ENCODE results near the gene DNAH2. TPM values are rescaled to one million over a fixed set of nuclear protein-coding genes. Genes with fewer than 3 reads are reported as not detected.

The DNAH2 gene
- total RNA-seq, 4 donors from 2014 or later = under 0.01 to 1.4 (median under 0.01) TPM

DNA sequence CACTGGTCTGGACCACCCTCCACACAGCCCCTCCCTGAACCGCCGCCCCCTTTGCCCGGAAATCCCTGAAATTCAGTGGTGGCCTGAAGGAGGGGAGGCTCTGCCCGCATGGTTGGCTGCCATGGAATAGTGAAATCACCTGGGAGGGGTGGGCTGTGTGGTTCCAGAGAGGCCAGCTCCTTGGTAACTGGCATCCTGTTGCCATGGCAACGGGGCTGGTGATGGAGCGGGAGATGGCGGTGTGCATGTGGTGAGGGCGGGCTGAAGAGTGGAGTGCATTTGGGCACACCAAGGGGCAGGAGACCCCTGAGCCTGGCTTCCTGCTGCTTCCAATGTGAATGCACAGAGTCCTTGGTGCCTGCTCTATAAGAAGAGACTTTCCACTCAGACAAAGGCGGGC, 10.1 kb upstream of the DNAH2 start:
- Histone ChIP-seq H3K36me3 (peaks cover 0 to 15% (median 8%) of the 10 kb centered on the region in 3 donors), H3K27me3 (peaks cover 0 to 92% of the 10 kb centered on the region in 2 donors), H3K9me3 (no peaks in the 10 kb centered on the region), H3K4me1 (peaks cover 0 to 16% (median 9%) of the 10 kb centered on the region in 4 donors), H3K4me3 (no peak overlapping the region), H3K27ac (no peak overlapping the region)
- TF ChIP-seq, protein P1, sequence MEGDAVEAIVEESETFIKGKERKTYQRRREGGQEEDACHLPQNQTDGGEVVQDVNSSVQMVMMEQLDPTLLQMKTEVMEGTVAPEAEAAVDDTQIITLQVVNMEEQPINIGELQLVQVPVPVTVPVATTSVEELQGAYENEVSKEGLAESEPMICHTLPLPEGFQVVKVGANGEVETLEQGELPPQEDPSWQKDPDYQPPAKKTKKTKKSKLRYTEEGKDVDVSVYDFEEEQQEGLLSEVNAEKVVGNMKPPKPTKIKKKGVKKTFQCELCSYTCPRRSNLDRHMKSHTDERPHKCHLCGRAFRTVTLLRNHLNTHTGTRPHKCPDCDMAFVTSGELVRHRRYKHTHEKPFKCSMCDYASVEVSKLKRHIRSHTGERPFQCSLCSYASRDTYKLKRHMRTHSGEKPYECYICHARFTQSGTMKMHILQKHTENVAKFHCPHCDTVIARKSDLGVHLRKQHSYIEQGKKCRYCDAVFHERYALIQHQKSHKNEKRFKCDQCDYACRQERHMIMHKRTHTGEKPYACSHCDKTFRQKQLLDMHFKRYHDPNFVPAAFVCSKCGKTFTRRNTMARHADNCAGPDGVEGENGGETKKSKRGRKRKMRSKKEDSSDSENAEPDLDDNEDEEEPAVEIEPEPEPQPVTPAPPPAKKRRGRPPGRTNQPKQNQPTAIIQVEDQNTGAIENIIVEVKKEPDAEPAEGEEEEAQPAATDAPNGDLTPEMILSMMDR (IDR thresholded peaks at IDR 0.05) = no peak
- no peak for TF ChIP-seq POLR2A (IDR thresholded peaks at IDR 0.05)
- TF ChIP-seq EP300 (IDR thresholded peaks at IDR 0.05) = no peak
- WGBS, 2 donors = 85% methylated on average over 9 of the region's 9 CpGs
- DNase-seq (ENCODE audit: low spot score in 2 of 2) = no peak

DNA sequence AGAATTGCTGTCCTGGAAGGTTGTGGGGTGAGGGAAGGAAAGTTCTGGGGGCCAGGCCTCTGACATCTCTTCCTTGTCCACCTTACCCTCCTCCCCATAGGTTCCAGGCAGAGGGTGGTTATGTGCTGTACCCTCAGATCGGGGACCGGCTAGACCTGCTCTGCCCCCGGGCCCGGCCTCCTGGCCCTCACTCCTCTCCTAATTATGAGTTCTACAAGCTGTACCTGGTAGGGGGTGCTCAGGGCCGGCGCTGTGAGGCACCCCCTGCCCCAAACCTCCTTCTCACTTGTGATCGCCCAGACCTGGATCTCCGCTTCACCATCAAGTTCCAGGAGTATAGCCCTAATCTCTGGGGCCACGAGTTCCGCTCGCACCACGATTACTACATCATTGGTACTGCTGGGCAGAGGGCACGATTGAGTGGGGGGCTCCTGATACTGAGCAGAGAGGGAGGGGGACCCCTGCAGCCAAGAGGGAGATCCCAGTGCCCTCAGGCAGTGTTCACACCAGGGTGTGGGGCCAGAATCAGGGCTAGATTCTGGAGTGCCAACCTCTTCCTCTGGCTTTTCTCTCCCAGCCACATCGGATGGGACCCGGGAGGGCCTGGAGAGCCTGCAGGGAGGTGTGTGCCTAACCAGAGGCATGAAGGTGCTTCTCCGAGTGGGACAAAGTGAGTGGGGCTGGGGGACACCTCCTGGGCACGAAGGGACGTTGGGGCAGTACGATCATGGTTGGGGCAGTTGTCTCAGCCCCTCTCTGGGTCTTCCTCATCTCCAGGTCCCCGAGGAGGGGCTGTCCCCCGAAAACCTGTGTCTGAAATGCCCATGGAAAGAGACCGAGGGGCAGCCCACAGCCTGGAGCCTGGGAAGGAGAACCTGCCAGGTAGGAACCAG, 9.4 kb upstream of the DNAH2 start:
- Histone ChIP-seq H3K4me1 (peaks cover 0 to 16% (median 9%) of the 10 kb centered on the region in 4 donors), H3K9me3 (no peaks in the 10 kb centered on the region), H3K4me3 (no peak overlapping the region), H3K36me3 (peaks cover 0 to 9% (median under 1%) of the 10 kb centered on the region in 3 donors), H3K27me3 (peaks cover 0 to 94% of the 10 kb centered on the region in 2 donors), H3K27ac (no peak overlapping the region)
- 87 to 88% methylated on average over 17 to 22 of the region's 22 CpGs for WGBS, 2 donors
- no peak for DNase-seq (ENCODE audit: low spot score in 2 of 2)
- TF ChIP-seq, protein P1 (IDR thresholded peaks at IDR 0.05) = no peak
- no peak for TF ChIP-seq POLR2A (IDR thresholded peaks at IDR 0.05)
- TF ChIP-seq EP300 (IDR thresholded peaks at IDR 0.05) = no peak

DNA sequence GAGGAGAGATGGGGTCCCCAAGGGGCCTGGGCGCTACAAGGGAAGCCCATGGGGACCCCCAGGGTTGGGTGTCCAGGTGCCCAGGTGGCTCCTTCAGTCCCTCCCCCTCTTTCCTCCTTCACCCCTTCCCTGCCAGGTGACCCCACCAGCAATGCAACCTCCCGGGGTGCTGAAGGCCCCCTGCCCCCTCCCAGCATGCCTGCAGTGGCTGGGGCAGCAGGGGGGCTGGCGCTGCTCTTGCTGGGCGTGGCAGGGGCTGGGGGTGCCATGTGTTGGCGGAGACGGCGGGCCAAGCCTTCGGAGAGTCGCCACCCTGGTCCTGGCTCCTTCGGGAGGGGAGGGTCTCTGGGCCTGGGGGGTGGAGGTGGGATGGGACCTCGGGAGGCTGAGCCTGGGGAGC, 8.5 kb upstream of the DNAH2 start:
- Histone ChIP-seq H3K4me1 (peaks cover 0 to 16% (median 9%) of the 10 kb centered on the region in 4 donors), H3K27me3 (peaks cover 0 to 94% of the 10 kb centered on the region in 2 donors), H3K4me3 (no peak overlapping the region), H3K27ac (no peak overlapping the region), H3K36me3 (no peaks in the 10 kb centered on the region), H3K9me3 (no peaks in the 10 kb centered on the region)
- TF ChIP-seq POLR2A (IDR thresholded peaks at IDR 0.05) (no peak), EP300 (IDR thresholded peaks at IDR 0.05) (no peak)
- TF ChIP-seq, protein P1 (IDR thresholded peaks at IDR 0.05) = no peak
- DNase-seq (ENCODE audit: low spot score in 2 of 2) = no peak
- 70 to 80% methylated on average over 1 to 11 of the region's 11 CpGs for WGBS, 2 donors

DNA sequence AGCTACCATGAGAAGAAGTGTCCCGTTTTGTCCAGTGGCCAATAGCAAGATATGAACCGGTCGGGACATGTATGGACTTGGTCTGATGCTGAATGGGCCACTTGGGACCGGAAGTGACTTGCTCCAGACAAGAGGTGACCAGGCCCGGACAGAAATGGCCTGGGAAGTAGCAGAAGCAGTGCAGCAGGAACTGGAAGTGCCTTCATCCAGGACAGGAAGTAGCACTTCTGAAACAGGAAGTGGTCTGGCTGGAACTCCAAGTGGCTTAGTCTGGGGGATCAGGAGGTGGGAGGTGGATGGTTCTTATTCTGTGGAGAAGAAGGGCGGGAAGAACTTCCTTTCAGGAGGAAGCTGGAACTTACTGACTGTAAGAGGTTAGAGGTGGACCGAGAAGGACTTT, 7.2 kb upstream of the DNAH2 start:
- Histone ChIP-seq H3K27me3 (peaks cover 0 to 93% of the 10 kb centered on the region in 2 donors), H3K4me1 (peaks cover 0 to 4% (median 3%) of the 10 kb centered on the region in 4 donors), H3K9me3 (no peaks in the 10 kb centered on the region), H3K36me3 (no peaks in the 10 kb centered on the region), H3K4me3 (no peak overlapping the region), H3K27ac (no peak overlapping the region)
- WGBS, 2 donors = 74 to 82% methylated on average over 7 of the region's 7 CpGs
- DNase-seq (ENCODE audit: low spot score in 2 of 2) = no peak
- TF ChIP-seq, protein P1 (IDR thresholded peaks at IDR 0.05) = no peak
- no peak for TF ChIP-seq POLR2A (IDR thresholded peaks at IDR 0.05)
- no peak for TF ChIP-seq EP300 (IDR thresholded peaks at IDR 0.05)

Data from tibial nerve (tissue), 4 donors.